H1 (cell line): Measurements from ENCODE around the gene PTPRD. TPM values are rescaled to one million over a fixed set of nuclear protein-coding genes. Genes with fewer than 3 reads are reported as not detected.

Source experiments
- CTCF ChIA-PET: fragments of 300-600 bp; sonication (Branson Sonifier 250); formaldehyde crosslinking; loops from one replicate; lab custom pipeline; 2021; ENCODE audit not compliant: partially characterized antibody; lab: Charles Lee
- POLR2A ChIA-PET: fragments of 300-600 bp; sonication (Branson Sonifier 250); formaldehyde crosslinking; loops from one replicate; lab custom pipeline; 2021; ENCODE audit warnings: inconsistent platforms; ENCODE audit not compliant: partially characterized antibody; lab: Charles Lee
- DNase-seq, 2 experiments: peaks; one replicate each; pipeline versions ENCODE4 v3.0.0 to v3.0.0-alpha.2; 2010 to 2022; ENCODE audit warnings: low spot score in 2 of 2, low read depth in 1 of 2, mixed read lengths in 1 of 2
- FAIRE-seq: peaks from 2 replicates; lab custom pipeline; 2011; peaks lifted over from hg19 to GRCh38; lab: Jason Lieb, UNC
- H2AFZ ChIP-seq: 2 replicates; pipeline ENCODE4 v1.8.1; 2012; ENCODE audit warnings: low read length, inconsistent platforms
- H2AK5ac ChIP-seq: 2 replicates; pipeline ENCODE4 v1.6.1; 2013; ENCODE audit warnings: low read depth, low read length
- H2BK120ac ChIP-seq: replicated peaks from 2 replicates; pipeline ENCODE3; 2013; ENCODE audit warnings: low read depth, low read length, inconsistent platforms
- H2BK12ac ChIP-seq: 2 replicates; pipeline ENCODE4 v1.6.1; 2013; ENCODE audit warnings: low read depth, low read length
- H2BK15ac ChIP-seq: 2 replicates; pipeline ENCODE4 v1.6.1; 2013; ENCODE audit warnings: low read length
- H2BK20ac ChIP-seq: 2 replicates; pipeline ENCODE4 v1.6.1; 2013; ENCODE audit warnings: low read length
- H2BK5ac ChIP-seq: 2 replicates; pipeline ENCODE4 v1.6.1; 2013; ENCODE audit warnings: low read depth, low read length
- H3K14ac ChIP-seq: 2 replicates; pipeline ENCODE4 v1.6.1; 2013; ENCODE audit warnings: inconsistent platforms; ENCODE audit not compliant: insufficient read length
- H3K18ac ChIP-seq: 2 replicates; pipeline ENCODE4 v1.6.1; 2013; ENCODE audit warnings: low read length; ENCODE audit errors: extremely low read depth
- H3K23ac ChIP-seq: 2 replicates; pipeline ENCODE4 v1.6.1; 2013; ENCODE audit warnings: inconsistent platforms; ENCODE audit not compliant: insufficient read length
- H3K23me2 ChIP-seq: 2 replicates; pipeline ENCODE4 v1.6.1; 2013; ENCODE audit warnings: low read depth, low read length
- H3K27ac ChIP-seq: 2 replicates; pipeline ENCODE4 v1.6.1; 2011; ENCODE audit warnings: low read depth, low read length, inconsistent platforms
- H3K27me3 ChIP-seq, 4 experiments: replicated peaks in 1 of 4; 1 replicate in 1 of 4; 2 replicates in 3 of 4; pipeline versions ENCODE4 v1.6.1 to v1.8.1; 2011 to 2013; ENCODE audit warnings: low read length in 3 of 4, mild to moderate bottlenecking in 3 of 4, inconsistent platforms in 2 of 4, mixed read lengths in 2 of 4, moderate library complexity in 1 of 4; ENCODE audit not compliant: control insufficient read depth in 3 of 4, insufficient read depth in 3 of 4; ENCODE audit errors: extremely low read depth in 1 of 4
- H3K36me3 ChIP-seq, 4 experiments: 2 replicates each; pipeline versions ENCODE4 v1.6.1 to v1.8.1; 2011 to 2013; ENCODE audit warnings: mild to moderate bottlenecking in 4 of 4, low read length in 3 of 4, moderate library complexity in 2 of 4, control low read depth in 1 of 4, inconsistent platforms in 1 of 4; ENCODE audit not compliant: insufficient read depth in 4 of 4, control insufficient read depth in 2 of 4
- H3K4ac ChIP-seq: replicated peaks from 2 replicates; pipeline ENCODE3; 2013; ENCODE audit warnings: low read length, low read depth, mixed read lengths, inconsistent platforms; ENCODE audit not compliant: insufficient read length
- H3K4me1 ChIP-seq, 4 experiments: replicated peaks in 1 of 4; 1 replicate in 1 of 4; 2 replicates in 3 of 4; pipeline versions ENCODE4 v1.6.1 to v1.8.1; 2011 to 2013; ENCODE audit warnings: low read length in 3 of 4, inconsistent platforms in 2 of 4, mixed read lengths in 1 of 4; ENCODE audit not compliant: insufficient read depth in 4 of 4, control insufficient read depth in 3 of 4
- H3K4me2 ChIP-seq, 2 experiments: 2 replicates each; pipeline versions ENCODE4 v1.6.1 to v1.8.1; 2011 to 2013; ENCODE audit warnings: low read depth in 2 of 2, low read length in 2 of 2, control low read depth in 1 of 2, inconsistent platforms in 1 of 2, mild to moderate bottlenecking in 1 of 2; ENCODE audit not compliant: insufficient read depth in 1 of 2
- H3K4me3 ChIP-seq, 4 experiments: fragments of 200-600, 300-600 bp in 1 of 4; sonication (generic), shearing (Covaris generic), sonication (Bioruptor Twin) in 1 of 4; 2 replicates each; pipeline versions ENCODE4 v1.5.1 to v1.8.1; 2011 to 2016; ENCODE audit warnings: low read length in 4 of 4, low read depth in 3 of 4, control low read depth in 2 of 4, inconsistent platforms in 2 of 4, mild to moderate bottlenecking in 2 of 4, mixed read lengths in 1 of 4, moderate library complexity in 1 of 4; ENCODE audit not compliant: insufficient read depth in 2 of 4; ENCODE audit errors: extremely low read depth in 1 of 4
- H3K56ac ChIP-seq: replicated peaks from 2 replicates; pipeline ENCODE3; 2013; ENCODE audit warnings: low read depth, mild to moderate bottlenecking, mixed read lengths, low read length, inconsistent platforms; ENCODE audit not compliant: insufficient read length
- H3K79me1 ChIP-seq: 2 replicates; pipeline ENCODE4 v1.6.1; 2013; ENCODE audit warnings: low read depth, low read length, control low read depth
- H3K79me2 ChIP-seq, 2 experiments: 2 replicates each; pipeline versions ENCODE4 v1.6.1 to v1.8.1; 2012 to 2013; ENCODE audit warnings: low read length in 2 of 2, mild to moderate bottlenecking in 2 of 2, inconsistent platforms in 1 of 2; ENCODE audit not compliant: insufficient read depth in 2 of 2, control insufficient read depth in 1 of 2
- H3K9ac ChIP-seq, 4 experiments: replicated peaks in 1 of 4; 1 replicate in 1 of 4; 2 replicates in 3 of 4; pipeline versions ENCODE4 v1.6.1 to v1.8.1; 2011 to 2013; ENCODE audit warnings: low read depth in 3 of 4, low read length in 3 of 4, control low read depth in 2 of 4, mild to moderate bottlenecking in 2 of 4, moderate library complexity in 2 of 4, inconsistent platforms in 1 of 4; ENCODE audit errors: extremely low read depth in 1 of 4
- H3K9me3 ChIP-seq, 2 experiments: 2 replicates each; pipeline versions ENCODE4 v1.6.1 to v1.8.1; 2012 to 2013; ENCODE audit warnings: mild to moderate bottlenecking in 2 of 2, moderate library complexity in 2 of 2, control low read depth in 1 of 2, inconsistent platforms in 1 of 2, low read depth in 1 of 2, low read length in 1 of 2, mixed read lengths in 1 of 2; ENCODE audit not compliant: insufficient read depth in 2 of 2
- H4K20me1 ChIP-seq, 2 experiments: replicated peaks in 1 of 2; 2 replicates each; pipeline versions ENCODE3 to v1.8.1; 2011 to 2013; ENCODE audit warnings: inconsistent platforms in 2 of 2, low read length in 2 of 2, mild to moderate bottlenecking in 1 of 2; ENCODE audit not compliant: insufficient read depth in 2 of 2, control insufficient read depth in 1 of 2
- H4K5ac ChIP-seq: 2 replicates; pipeline ENCODE4 v1.6.1; 2013; ENCODE audit warnings: low read length, low read depth, mixed read lengths, inconsistent platforms; ENCODE audit not compliant: insufficient read length
- H4K8ac ChIP-seq: 2 replicates; pipeline ENCODE4 v1.8.0; 2013; ENCODE audit warnings: mild to moderate bottlenecking, moderate library complexity, low read length, inconsistent platforms; ENCODE audit not compliant: insufficient read depth; ENCODE audit errors: extremely low read depth
- H4K91ac ChIP-seq: replicated peaks from 2 replicates; pipeline ENCODE3; 2013; ENCODE audit warnings: low read length, mixed read lengths, inconsistent platforms; ENCODE audit not compliant: insufficient read length
- ATF3 ChIP-seq: IDR thresholded peaks from 2 replicates; pipeline ENCODE4 v1.6.1; 2011; ENCODE audit warnings: low read depth, mild to moderate bottlenecking, low read length; ENCODE audit not compliant: insufficient read depth
- BACH1 ChIP-seq: IDR thresholded peaks from 2 replicates; pipeline ENCODE4 v1.6.1; 2012; ENCODE audit warnings: low read length, improper control_type of control experiment
- CHD2 ChIP-seq: IDR thresholded peaks from 2 replicates; pipeline ENCODE4 v1.6.1; 2012; ENCODE audit warnings: low read length, improper control_type of control experiment
- GTF2F1 ChIP-seq: IDR thresholded peaks from 2 replicates; pipeline ENCODE4 v1.6.1; 2012; ENCODE audit warnings: low read depth, low read length, improper control_type of control experiment, borderline replicate concordance
- HDAC2 ChIP-seq, 2 experiments: fragments of 300-600 bp in 1 of 2; sonication (generic) in 1 of 2; IDR thresholded peaks; 2 replicates each; pipeline ENCODE4 v1.6.1; 2011 to 2012; ENCODE audit warnings: low read depth in 2 of 2, low read length in 2 of 2, mild to moderate bottlenecking in 2 of 2, moderate library complexity in 2 of 2, borderline replicate concordance in 1 of 2, inconsistent platforms in 1 of 2
- HDAC6 ChIP-seq: IDR thresholded peaks from one replicate; pipeline ENCODE4 v1.7.1; 2012; ENCODE audit warnings: low read depth, mild to moderate bottlenecking, inconsistent platforms, low read length, moderate library complexity
- JUND ChIP-seq: IDR thresholded peaks from 2 replicates; pipeline ENCODE4 v1.6.1; 2011; ENCODE audit warnings: mild to moderate bottlenecking, improper control_type of control experiment, low read length
- PHF8 ChIP-seq: fragments of 200-600 bp; sonication (generic); conservative IDR thresholded peaks from 2 replicates; pipeline ENCODE4 v1.7.1; 2012; ENCODE audit warnings: low read depth, mild to moderate bottlenecking, inconsistent platforms, low read length, moderate library complexity
- RBBP5 ChIP-seq: IDR thresholded peaks from 2 replicates; pipeline ENCODE4 v1.7.1; 2012; ENCODE audit warnings: low read depth, mild to moderate bottlenecking, inconsistent platforms, low read length, moderate library complexity, borderline replicate concordance
- SIN3A ChIP-seq, 2 experiments: IDR thresholded peaks in 1 of 2; conservative IDR thresholded peaks in 1 of 2; 2 replicates each; pipeline ENCODE4 v1.6.1; 2011 to 2012; ENCODE audit warnings: low read length in 2 of 2, improper control_type of control experiment in 1 of 2, low read depth in 1 of 2, mild to moderate bottlenecking in 1 of 2
- SIX5 ChIP-seq: IDR thresholded peaks from 2 replicates; pipeline ENCODE4 v1.6.1; 2011; ENCODE audit warnings: mild to moderate bottlenecking, low read depth, low read length
- TAF7 ChIP-seq: optimal IDR thresholded peaks from 2 replicates; pipeline ENCODE3; 2011; ENCODE audit warnings: low read depth, mild to moderate bottlenecking, inconsistent platforms, low read length, moderate library complexity, borderline replicate concordance
- WGBS, 2 experiments: shearing (Covaris generic) in 1 of 2; methylation state at CpG; one replicate each; pipeline versions ENCODE4 v1.1.6 to v1.1.7; 2013 to 2015; ENCODE audit warnings: low lambda C conversion rate in 2 of 2, mixed read lengths in 2 of 2, inconsistent platforms in 1 of 2, low coverage in 1 of 2, missing lambda C conversion rate in 1 of 2; ENCODE audit not compliant: insufficient replicate concordance in 2 of 2, insufficient coverage in 1 of 2, insufficient read length in 1 of 2; ENCODE audit errors: extremely low coverage in 1 of 2, missing lambda C conversion rate in 1 of 2; 5-methylcytosine and 5-hydroxymethylcytosine counted together
- polyA plus RNA-seq, 7 experiments: library from polyadenylated mRNA; depleted of rRNA in 3 of 7; stranded (reverse) in 5 of 7; unstranded in 2 of 7; fragments of >200 nt in 5 of 7; fragments of 200-250 nt in 2 of 7; gene quantifications; 1 replicate in 5 of 7; 2 replicates in 1 of 7; 4 replicates in 1 of 7; pipeline versions ENCODE4 v1.2.1 to v1.2.3, GENCODE V29; 2011 to 2013; ENCODE audit warnings: missing spikeins in 2 of 7, mixed read lengths in 2 of 7
- total RNA-seq: library from RNA; stranded (reverse); fragmentation: NEBNext Ultra II Directional; extraction: Animal tissue kit (Norgen Biotek cat#: 25700); gene quantifications from 2 replicates; pipeline ENCODE4 v1.2.1, GENCODE V29; 2021

PTPRD gene
- total and polyA plus RNA-seq, 2 of the 8 experiments (the other 6 are each of a cell fraction or from before 2014, with no cell fraction given), result 17.2 to 77.0 TPM

- 100% methylated on average over 3 of the region's 3 CpGs; no CpG with 5 or more reads in 1 of the 2 experiments for WGBS, 2 experiments
These were observed 894.1 kb downstream of the PTPRD start for GRCh38 chr9:9718691-9719090.

More at GRCh38 chr9:9718691-9719090, 894.1 kb downstream of the PTPRD start:
- Histone ChIP-seq H4K20me1 (no peaks in the 10 kb centered on the region), H3K18ac (no peak overlapping the region), H3K4me2 (no peak overlapping the region), H2BK12ac (no peak overlapping the region), H3K27ac (no peak overlapping the region), H3K9ac (no peak overlapping the region), H2AK5ac (no peak overlapping the region), H2BK20ac (no peak overlapping the region), H3K23ac (no peak overlapping the region), H3K9me3 (no peaks in the 10 kb centered on the region), H3K79me1 (no peaks in the 10 kb centered on the region), H3K4me3 (no peak overlapping the region), H2BK15ac (no peak overlapping the region), H3K14ac (no peak overlapping the region), H3K4me1 (no peaks in the 10 kb centered on the region), H2AFZ (no peak overlapping the region), H2BK5ac (no peak overlapping the region), H4K8ac (no peak overlapping the region), H4K5ac (no peak overlapping the region), H3K27me3 (no peaks in the 10 kb centered on the region), H3K23me2 (no peaks in the 10 kb centered on the region), H3K4ac (no peak overlapping the region), H2BK120ac (no peak overlapping the region), H3K79me2 (no peaks in the 10 kb centered on the region), H4K91ac (no peak overlapping the region), H3K36me3 (no peaks in the 10 kb centered on the region), H3K56ac (no peak overlapping the region)
- ChIA-PET POLR2A (no interaction called here), CTCF (interaction anchor here (0.6 to 0.8 kb wide), 2 partner anchors 13 to 1300 kb away, joined by 3 read pairs; no protein-coding TSS in a partner anchor)
- FAIRE-seq (no peak), DNase-seq (no peak)
- TF ChIP-seq SIN3A (conservative IDR thresholded peaks at IDR 0.05 in 1 of 2, IDR thresholded peaks at IDR 0.05 in 1 of 2; ENCODE audit: low read depth in 1 of 2, low read length in 2 of 2), result no peak
- TF ChIP-seq ATF3, result no peak
- no peak for TF ChIP-seq SIX5
- no peak for TF ChIP-seq JUND
- no peak for TF ChIP-seq GTF2F1
- TF ChIP-seq RBBP5, result no peak
- TF ChIP-seq HDAC2 (IDR thresholded peaks at IDR 0.05; ENCODE audit: borderline replicate concordance in 1 of 2, low read depth in 2 of 2, low read length in 2 of 2), result no peak
- no peak for TF ChIP-seq TAF7
- TF ChIP-seq PHF8, result no peak
- no peak for TF ChIP-seq BACH1
- TF ChIP-seq CHD2, result no peak
- no peak for TF ChIP-seq HDAC6
